NCI-H1436 (cell line): ENCODE results near the gene TSPAN18.

Experiments used
- DNase-seq: peaks from one replicate; lab custom pipeline; 2025; lab: John Stamatoyannopoulos, UW

The TSPAN18 gene

GRCh38 chr11:44848203-44848962 lies 121.6 kb downstream of the TSPAN18 start:
- DNase-seq, result no peak

- DNase-seq, result no peak
Measured at GRCh38 chr11:44848963-44849350, 122.2 kb downstream of the TSPAN18 start.

- no peak for DNase-seq
Measured at GRCh38 chr11:44849424-44849823, 122.7 kb downstream of the TSPAN18 start.

- DNase-seq, result no peak
Measured at GRCh38 chr11:44849922-44850321, 123.2 kb downstream of the TSPAN18 start.

- DNase-seq, result no peak
Measured at GRCh38 chr11:44851496-44851895, 124.7 kb downstream of the TSPAN18 start.

GRCh38 chr11:44852159-44852747 lies 125.5 kb downstream of the TSPAN18 start:
- no peak for DNase-seq

GRCh38 chr11:44852952-44853351 lies 126.2 kb downstream of the TSPAN18 start:
- no peak for DNase-seq

- no peak for DNase-seq
Measured at GRCh38 chr11:44853666-44854065, 126.9 kb downstream of the TSPAN18 start.

GRCh38 chr11:44854086-44854485 lies 127.3 kb downstream of the TSPAN18 start:
- no peak for DNase-seq

GRCh38 chr11:44854741-44855492 lies 128.2 kb downstream of the TSPAN18 start:
- DNase-seq, result no peak

- DNase-seq, result no peak
Measured at GRCh38 chr11:44855493-44855849, 128.7 kb downstream of the TSPAN18 start.

GRCh38 chr11:44857490-44858090 lies 130.8 kb downstream of the TSPAN18 start:
- DNase-seq, result no peak

GRCh38 chr11:44858796-44859527 lies 132.2 kb downstream of the TSPAN18 start:
- DNase-seq, result no peak

- DNase-seq, result no peak
Measured at GRCh38 chr11:44859528-44859925, 132.8 kb downstream of the TSPAN18 start.

GRCh38 chr11:44860346-44860745 lies 133.6 kb downstream of the TSPAN18 start:
- DNase-seq, result no peak

- no peak for DNase-seq
Measured at GRCh38 chr11:44861849-44862557, 135.2 kb downstream of the TSPAN18 start.

- DNase-seq, result no peak
Measured at GRCh38 chr11:44862558-44863101, 135.9 kb downstream of the TSPAN18 start.

- DNase-seq, result no peak
Measured at GRCh38 chr11:44863231-44863630, 136.5 kb downstream of the TSPAN18 start.

- DNase-seq, result no peak
Measured at GRCh38 chr11:44865866-44866272, 139.1 kb downstream of the TSPAN18 start.

- no peak for DNase-seq
Measured at GRCh38 chr11:44866286-44866685, 139.5 kb downstream of the TSPAN18 start.

- no peak for DNase-seq
Measured at GRCh38 chr11:44868021-44868420, 141.3 kb downstream of the TSPAN18 start.
